ENCODE data around the gene PRDM16.

DNA sequence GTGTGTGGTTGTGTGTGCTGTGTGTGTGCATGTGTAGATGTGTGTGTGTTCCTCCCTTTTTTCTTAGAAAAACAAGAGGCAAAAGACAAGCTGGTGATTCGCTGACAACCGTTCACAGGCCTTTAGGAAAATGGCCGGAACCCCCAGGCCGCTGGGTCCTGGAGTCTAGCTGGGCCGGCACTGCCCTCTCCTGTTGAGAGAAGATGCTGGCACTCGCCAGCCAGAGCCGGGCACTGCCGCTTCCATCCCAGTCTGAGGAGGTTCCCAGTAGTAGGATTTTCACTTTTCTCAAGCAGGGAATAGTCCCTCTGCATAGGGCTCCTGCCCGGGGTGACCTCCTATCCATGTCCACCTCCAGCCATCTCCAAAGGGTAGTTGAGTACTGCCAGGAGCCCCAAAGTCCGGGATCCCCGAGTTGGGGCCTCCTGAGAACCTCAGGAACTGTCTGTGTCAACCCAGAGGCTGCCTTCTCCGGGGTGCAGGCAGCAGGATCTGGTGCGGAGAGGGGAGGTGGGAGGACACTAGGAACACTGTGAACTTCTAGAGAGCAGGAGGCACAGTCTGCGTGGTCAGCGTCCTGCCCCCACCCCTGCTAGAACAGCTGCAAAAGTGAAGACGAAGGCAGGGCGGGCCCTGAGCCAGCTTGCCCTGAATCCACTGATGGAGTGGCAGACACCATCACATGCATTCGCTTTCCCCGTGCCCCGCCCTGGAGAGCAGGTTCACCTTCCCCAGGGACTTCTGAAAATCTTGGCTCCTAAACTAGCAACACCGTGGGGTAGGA, 341.3 kb downstream of the PRDM16 start:
- TF ChIP-seq, protein P1, sequence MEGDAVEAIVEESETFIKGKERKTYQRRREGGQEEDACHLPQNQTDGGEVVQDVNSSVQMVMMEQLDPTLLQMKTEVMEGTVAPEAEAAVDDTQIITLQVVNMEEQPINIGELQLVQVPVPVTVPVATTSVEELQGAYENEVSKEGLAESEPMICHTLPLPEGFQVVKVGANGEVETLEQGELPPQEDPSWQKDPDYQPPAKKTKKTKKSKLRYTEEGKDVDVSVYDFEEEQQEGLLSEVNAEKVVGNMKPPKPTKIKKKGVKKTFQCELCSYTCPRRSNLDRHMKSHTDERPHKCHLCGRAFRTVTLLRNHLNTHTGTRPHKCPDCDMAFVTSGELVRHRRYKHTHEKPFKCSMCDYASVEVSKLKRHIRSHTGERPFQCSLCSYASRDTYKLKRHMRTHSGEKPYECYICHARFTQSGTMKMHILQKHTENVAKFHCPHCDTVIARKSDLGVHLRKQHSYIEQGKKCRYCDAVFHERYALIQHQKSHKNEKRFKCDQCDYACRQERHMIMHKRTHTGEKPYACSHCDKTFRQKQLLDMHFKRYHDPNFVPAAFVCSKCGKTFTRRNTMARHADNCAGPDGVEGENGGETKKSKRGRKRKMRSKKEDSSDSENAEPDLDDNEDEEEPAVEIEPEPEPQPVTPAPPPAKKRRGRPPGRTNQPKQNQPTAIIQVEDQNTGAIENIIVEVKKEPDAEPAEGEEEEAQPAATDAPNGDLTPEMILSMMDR (IDR thresholded peaks at IDR 0.05): peak; percentile 44 to 90 (median 85)
- no peak for TF ChIP-seq POLR2A (IDR thresholded peaks at IDR 0.05)

All from thyroid gland (tissue), 4 donors.